ENCODE data around the gene IL27RA. TPM values are rescaled to one million over a fixed set of nuclear protein-coding genes. Genes with fewer than 3 reads are reported as not detected.
"Not testable (repeated sequence)": the region's sequence is repeated elsewhere in the genome, so short reads cannot be mapped to it uniquely, and the experiment has no call there.

IL27RA gene
- total RNA-seq, 4 donors from 2014 or later: 1.0 to 10.0 (median 3.7) TPM

DNA sequence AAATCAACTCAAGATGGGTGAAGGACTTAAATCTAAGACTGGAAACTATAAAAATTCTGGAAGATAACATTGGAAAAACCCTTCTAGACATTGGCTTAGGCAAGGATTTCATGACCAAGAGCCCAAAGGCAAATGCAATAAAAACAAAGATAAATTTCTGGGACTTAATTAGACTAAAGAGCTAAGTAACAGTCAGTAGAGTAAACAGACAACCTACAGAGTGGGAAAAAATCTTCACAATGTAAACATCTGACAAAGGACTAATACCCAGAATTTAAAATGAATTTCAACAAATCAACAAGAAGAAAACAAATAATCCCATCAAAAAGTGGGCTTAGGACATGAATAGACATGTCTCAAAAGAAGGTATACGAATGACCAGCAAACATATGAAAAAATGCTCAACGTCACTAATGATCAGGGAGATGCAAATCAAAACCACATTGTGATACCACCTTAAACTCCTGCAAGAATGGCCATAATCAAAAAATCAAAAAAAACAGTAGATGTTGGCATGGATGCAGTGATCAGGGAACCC is 19.1 kb upstream of the IL27RA start:
- intact Hi-C loops (cut with DNase I; ENCODE audit: low total_unique reads): no loop called here
- H3K9me3 ChIP-seq: no peaks in the 10 kb centered on the region
- no peak for DNase-seq
- TF ChIP-seq POLR2A (IDR thresholded peaks at IDR 0.05): no peak
- no peak for TF ChIP-seq CTCF (IDR thresholded peaks at IDR 0.05)
- no peak overlapping the region for H3K4me3 ChIP-seq
- H3K27me3 ChIP-seq: no peaks in the 10 kb centered on the region
- H3K27ac ChIP-seq: no peak overlapping the region
- no peaks in the 10 kb centered on the region for H3K4me1 ChIP-seq
- H3K36me3 ChIP-seq: no peaks in the 10 kb centered on the region

DNA sequence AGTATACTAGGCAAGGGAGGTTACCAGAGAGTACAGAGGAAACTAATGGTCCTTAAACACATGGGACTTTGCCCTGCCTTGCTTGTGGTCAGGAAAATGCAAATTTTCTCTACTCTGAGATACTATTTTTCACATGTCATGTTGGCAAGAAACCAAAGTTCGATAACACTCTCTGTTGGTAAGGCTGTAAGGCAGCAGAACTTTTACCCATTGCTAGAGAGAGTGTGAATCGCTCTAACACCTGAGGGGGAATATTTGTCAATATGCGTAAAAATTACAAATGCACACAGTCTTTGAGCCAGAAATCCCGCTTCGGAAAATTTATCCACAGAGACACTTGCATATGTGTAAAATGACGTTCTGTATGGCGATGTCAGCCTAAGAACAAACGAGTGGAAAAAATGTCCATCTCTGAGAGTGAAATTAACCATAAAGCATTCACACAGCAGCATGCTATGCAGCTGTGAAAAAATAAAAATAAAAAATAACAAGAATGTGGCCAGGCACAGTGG is 16.0 kb upstream of the IL27RA start:
- Histone ChIP-seq H3K27ac (no peak overlapping the region), H3K4me3 (no peak overlapping the region), H3K27me3 (no peaks in the 10 kb centered on the region), H3K9me3 (no peaks in the 10 kb centered on the region), H3K4me1 (no peaks in the 10 kb centered on the region), H3K36me3 (no peaks in the 10 kb centered on the region)
- TF ChIP-seq POLR2A (IDR thresholded peaks at IDR 0.05): no peak
- no peak for TF ChIP-seq CTCF (IDR thresholded peaks at IDR 0.05)
- intact Hi-C loops (cut with DNase I; ENCODE audit: low total_unique reads): no loop called here
- no peak for DNase-seq

DNA sequence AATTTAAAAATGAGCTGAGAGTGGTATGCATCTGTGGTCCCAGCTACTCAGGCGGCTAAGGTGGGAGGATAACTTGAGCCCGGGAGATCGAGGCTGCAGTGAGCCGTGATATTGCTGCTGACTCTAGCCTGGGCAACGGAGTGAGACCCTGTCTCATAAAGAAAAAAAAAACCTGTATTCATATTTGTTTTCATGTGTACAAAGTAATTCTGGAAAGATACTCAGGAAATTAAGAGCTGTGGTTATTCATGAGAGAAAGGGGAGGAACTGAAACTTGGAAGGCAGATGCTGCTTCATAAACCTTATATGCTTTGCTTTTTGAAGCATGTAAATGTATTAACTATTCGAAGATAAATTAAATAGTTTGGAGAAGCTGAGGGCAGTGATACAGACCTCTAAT is 12.5 kb upstream of the IL27RA start:
- no peak overlapping the region for H3K27ac ChIP-seq
- no peaks in the 10 kb centered on the region for H3K36me3 ChIP-seq
- no peaks in the 10 kb centered on the region for H3K4me1 ChIP-seq
- TF ChIP-seq POLR2A (IDR thresholded peaks at IDR 0.05) (no peak), CTCF (IDR thresholded peaks at IDR 0.05) (no peak)
- no peak overlapping the region for H3K4me3 ChIP-seq
- H3K9me3 ChIP-seq: no peaks in the 10 kb centered on the region
- no peaks in the 10 kb centered on the region for H3K27me3 ChIP-seq
- DNase-seq: no peak
- intact Hi-C loops (cut with DNase I; ENCODE audit: low total_unique reads): no loop called here

GRCh38 chr19:14019739-14020138 is 11.8 kb upstream of the IL27RA start:
- DNase-seq; H3K4me1 ChIP-seq; H3K4me3 ChIP-seq; H3K27ac ChIP-seq; H3K9me3 ChIP-seq; intact Hi-C loops (cut with DNase I; ENCODE audit: low total_unique reads); H3K36me3 ChIP-seq; H3K27me3 ChIP-seq: not testable (repeated sequence)

- DNase-seq: no peak
- Histone ChIP-seq H3K4me3 (no peak overlapping the region), H3K27me3 (no peaks in the 10 kb centered on the region), H3K4me1 (no peaks in the 10 kb centered on the region), H3K27ac (no peak overlapping the region), H3K36me3 (no peaks in the 10 kb centered on the region), H3K9me3 (no peaks in the 10 kb centered on the region)
- intact Hi-C loops (cut with DNase I; ENCODE audit: low total_unique reads): no loop called here
- TF ChIP-seq POLR2A (IDR thresholded peaks at IDR 0.05) (no peak), CTCF (IDR thresholded peaks at IDR 0.05) (no peak)
Observed at GRCh38 chr19:14021474-14021873, 10.1 kb upstream of the IL27RA start.

DNA sequence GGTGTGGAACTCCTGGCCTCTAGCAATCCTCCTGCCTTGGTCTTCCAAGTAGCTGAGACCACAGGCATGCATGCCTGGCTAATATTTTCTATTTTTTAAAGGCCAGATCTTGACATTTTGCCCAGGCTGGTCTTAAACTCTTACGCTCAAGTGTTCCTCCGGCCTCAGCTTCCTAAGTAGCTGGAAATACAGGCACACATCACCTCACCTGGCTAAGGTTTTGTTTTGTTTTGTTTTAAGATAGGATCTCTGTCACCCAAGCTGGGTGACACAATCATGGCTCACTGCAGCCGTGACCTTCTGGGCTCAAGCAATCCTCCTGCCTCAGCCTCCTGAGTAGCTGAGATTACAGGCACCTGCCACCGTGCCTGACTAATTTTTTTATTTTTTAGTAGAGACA is 9.1 kb upstream of the IL27RA start:
- no peak for DNase-seq
- TF ChIP-seq POLR2A (IDR thresholded peaks at IDR 0.05): no peak
- no peaks in the 10 kb centered on the region for H3K9me3 ChIP-seq
- H3K27ac ChIP-seq: no peak overlapping the region
- no peak overlapping the region for H3K4me3 ChIP-seq
- intact Hi-C loops (cut with DNase I; ENCODE audit: low total_unique reads): no loop called here
- no peaks in the 10 kb centered on the region for H3K4me1 ChIP-seq
- H3K27me3 ChIP-seq: no peaks in the 10 kb centered on the region
- no peaks in the 10 kb centered on the region for H3K36me3 ChIP-seq

All from uterus (tissue), 4 donors.